ENCODE data around the gene ACSS1.

The ACSS1 gene

DNA sequence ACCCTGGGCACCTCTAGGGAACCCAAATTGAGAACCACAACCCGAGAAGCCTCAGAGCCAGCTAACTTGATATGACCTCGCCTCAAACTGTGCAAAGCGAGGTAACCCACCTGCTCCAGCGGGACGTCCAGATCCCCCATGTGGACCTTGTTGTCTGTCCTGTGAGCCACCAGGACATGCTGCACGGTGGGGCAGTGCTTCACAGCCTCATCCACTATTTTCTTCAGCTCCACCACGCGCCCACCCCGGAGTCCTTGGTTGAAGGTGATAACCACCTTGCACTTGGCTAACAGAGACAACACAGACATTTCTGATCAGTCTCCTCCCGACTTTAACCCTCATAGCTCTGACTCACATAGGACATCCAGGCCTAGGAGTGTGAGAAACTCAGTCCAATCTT is 34.6 kb downstream of the ACSS1 start:
- no peak overlapping the region for H3K4me3 ChIP-seq (ENCODE audit: low read length)
- TF ChIP-seq, protein P1, sequence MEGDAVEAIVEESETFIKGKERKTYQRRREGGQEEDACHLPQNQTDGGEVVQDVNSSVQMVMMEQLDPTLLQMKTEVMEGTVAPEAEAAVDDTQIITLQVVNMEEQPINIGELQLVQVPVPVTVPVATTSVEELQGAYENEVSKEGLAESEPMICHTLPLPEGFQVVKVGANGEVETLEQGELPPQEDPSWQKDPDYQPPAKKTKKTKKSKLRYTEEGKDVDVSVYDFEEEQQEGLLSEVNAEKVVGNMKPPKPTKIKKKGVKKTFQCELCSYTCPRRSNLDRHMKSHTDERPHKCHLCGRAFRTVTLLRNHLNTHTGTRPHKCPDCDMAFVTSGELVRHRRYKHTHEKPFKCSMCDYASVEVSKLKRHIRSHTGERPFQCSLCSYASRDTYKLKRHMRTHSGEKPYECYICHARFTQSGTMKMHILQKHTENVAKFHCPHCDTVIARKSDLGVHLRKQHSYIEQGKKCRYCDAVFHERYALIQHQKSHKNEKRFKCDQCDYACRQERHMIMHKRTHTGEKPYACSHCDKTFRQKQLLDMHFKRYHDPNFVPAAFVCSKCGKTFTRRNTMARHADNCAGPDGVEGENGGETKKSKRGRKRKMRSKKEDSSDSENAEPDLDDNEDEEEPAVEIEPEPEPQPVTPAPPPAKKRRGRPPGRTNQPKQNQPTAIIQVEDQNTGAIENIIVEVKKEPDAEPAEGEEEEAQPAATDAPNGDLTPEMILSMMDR (IDR thresholded peaks at IDR 0.05; ENCODE audit: insufficient read depth, low read depth, low read length, missing control alignments) = no peak
- peak; percentile 13 for DNase-seq (ENCODE audit: low read depth)

DNA sequence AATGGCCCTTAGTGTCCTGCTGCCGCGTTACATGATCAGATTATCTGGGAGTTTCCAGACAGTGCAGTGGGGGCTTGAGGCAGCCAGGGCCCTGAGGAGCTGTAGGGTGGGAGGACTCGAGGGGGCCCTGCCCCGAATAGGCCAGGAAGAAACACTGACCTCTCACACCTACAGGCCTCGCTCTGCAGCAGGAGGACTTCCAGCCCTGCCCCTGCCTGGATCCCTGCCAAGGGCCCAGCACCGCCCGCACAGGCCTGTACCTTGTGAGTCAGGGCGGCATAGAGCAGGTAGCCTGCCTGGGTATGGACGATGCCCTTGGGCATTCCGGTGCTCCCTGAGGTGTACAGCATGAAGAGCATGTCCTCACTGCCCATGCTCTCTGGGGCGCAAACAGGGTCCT is 35.3 kb downstream of the ACSS1 start:
- TF ChIP-seq, protein P1 (IDR thresholded peaks at IDR 0.05; ENCODE audit: insufficient read depth, low read depth, low read length, missing control alignments) = no peak
- peak; percentile 95 for DNase-seq (ENCODE audit: low read depth)
- no peak overlapping the region for H3K4me3 ChIP-seq (ENCODE audit: low read length)

DNA sequence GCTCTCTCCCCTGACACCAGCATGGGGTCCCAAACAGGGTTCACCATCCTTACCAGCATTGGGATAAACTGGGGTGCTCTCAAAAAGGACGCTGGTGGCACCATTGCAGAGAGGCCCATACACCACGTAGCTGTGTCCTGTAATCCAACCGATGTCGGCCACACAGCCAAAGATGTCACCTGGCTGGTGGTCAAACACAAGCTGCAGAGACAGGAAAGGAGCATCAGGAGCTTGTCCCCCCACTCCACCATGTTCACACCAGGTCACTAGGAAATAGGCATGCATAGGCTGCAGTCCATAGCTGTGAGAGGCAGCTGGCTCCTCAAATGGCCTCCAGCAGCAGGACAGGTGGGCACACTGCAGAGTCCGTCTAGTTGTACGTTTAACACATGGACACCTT is 36.6 kb downstream of the ACSS1 start:
- TF ChIP-seq, protein P1 (IDR thresholded peaks at IDR 0.05; ENCODE audit: insufficient read depth, low read depth, low read length, missing control alignments) = no peak
- no peak overlapping the region for H3K4me3 ChIP-seq (ENCODE audit: low read length)
- DNase-seq (ENCODE audit: low read depth) = no peak

DNA sequence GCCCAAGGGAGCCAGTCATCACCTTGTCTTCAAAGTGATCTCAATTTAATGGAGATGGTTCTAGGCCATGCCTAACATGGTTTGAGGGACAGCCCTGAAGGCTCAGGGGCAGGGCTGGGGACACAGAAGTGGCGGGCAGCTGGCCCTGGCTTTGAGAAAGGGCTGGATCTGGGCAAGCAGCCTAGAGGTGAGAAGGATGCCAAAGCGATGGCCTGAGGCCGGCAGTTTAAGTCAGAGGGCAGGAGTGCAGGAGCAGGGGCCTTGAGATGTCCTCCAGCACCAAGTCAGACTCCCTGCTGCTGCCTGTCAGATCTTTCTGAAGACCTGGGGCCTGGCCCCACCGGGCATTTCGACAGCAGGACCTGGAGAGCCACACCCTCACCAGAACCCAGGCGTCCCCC is 37.0 kb downstream of the ACSS1 start:
- TF ChIP-seq, protein P1 (IDR thresholded peaks at IDR 0.05; ENCODE audit: insufficient read depth, low read depth, low read length, missing control alignments) = no peak
- H3K4me3 ChIP-seq (ENCODE audit: low read length) = no peak overlapping the region
- DNase-seq (ENCODE audit: low read depth) = no peak

DNA sequence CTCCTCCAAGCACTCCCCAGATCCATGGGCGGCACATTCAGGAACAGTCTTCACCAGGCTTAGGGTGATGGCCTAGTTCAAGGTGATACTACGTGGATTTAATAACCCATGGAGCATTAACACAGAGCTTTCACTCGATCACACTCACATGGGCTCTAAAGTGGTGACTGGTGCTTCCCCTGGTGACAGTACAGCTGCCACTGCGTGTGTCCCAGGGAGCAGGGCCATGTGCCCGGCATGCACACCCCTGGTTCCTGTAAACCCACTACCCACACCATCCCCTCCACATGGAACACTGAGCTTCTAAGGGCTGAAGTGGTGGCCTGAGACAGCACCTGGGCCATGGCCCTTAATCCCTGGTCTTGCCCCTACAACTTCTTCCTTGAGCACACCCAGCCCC is 37.6 kb downstream of the ACSS1 start:
- TF ChIP-seq, protein P1 (IDR thresholded peaks at IDR 0.05; ENCODE audit: insufficient read depth, low read depth, low read length, missing control alignments) = no peak
- no peak for DNase-seq (ENCODE audit: low read depth)
- no peak overlapping the region for H3K4me3 ChIP-seq (ENCODE audit: low read length)

DNA sequence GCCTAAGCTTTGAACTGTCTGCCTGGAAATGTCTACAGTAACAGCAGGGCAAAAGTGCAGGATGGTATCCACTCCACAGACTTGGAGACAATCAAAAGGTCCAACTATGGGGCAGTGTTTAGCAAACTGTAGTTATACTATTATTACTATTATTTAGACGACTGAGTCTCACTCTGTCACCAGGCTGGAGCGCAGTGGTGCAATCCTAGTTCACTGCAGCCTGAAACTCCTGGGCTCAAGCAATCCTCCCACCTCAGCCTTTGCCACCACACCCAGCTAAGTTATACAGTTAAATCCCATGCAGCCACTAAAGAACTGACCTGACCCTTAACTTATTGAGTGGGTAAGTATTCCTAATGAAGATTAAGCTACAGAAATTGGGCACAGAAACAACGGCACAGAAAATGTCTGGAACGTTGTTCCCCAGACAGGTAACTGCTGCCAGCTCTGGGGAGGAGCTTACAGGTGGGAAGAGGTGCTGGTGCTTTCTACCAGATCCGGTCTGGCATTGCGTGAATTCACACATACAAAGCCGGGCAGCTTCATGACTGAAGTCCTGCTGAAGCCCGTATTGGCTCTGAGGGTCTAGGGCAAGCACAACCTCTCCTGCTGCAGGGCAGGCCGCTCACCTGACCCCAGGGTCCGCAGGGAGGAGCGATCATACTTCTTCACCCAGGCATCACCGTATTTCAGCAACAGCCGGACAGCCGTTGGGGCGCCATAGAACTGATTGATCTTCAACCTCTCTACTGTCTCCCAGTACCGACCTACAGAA is 38.4 kb downstream of the ACSS1 start:
- no peak overlapping the region for H3K4me3 ChIP-seq (ENCODE audit: low read length)
- TF ChIP-seq, protein P1 (IDR thresholded peaks at IDR 0.05; ENCODE audit: insufficient read depth, low read depth, low read length, missing control alignments) = no peak
- DNase-seq (ENCODE audit: low read depth) = no peak

DNA sequence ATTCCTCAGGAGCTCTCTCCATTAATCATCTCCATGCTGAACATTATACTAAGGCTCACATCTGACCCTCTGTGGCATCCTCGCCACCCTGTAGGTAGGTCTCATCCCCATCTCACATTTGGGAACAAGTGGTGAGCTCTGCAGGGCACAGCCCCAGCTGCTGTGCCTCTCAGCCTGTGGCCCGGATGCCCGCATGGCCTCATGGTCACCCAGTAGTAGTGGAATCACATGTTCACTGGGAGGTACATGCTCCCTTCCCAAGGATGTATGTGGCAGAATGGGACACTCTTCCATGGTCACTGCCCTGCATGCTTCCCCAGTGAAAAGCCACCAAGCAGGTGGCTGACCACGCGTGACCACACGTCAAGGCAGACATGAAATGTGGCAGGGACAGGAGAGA is 39.1 kb downstream of the ACSS1 start:
- TF ChIP-seq, protein P1 (IDR thresholded peaks at IDR 0.05; ENCODE audit: insufficient read depth, low read depth, low read length, missing control alignments) = no peak
- DNase-seq (ENCODE audit: low read depth) = no peak
- no peak overlapping the region for H3K4me3 ChIP-seq (ENCODE audit: low read length)
